Inferior parietal cortex (tissue), 1 donor: ENCODE data around the gene KIF5C.

Experiments used
- DNase-seq: peaks from one replicate; pipeline ENCODE4 v3.0.0-alpha.2; 2016; ENCODE audit errors: extremely low spot score

The KIF5C gene

DNA sequence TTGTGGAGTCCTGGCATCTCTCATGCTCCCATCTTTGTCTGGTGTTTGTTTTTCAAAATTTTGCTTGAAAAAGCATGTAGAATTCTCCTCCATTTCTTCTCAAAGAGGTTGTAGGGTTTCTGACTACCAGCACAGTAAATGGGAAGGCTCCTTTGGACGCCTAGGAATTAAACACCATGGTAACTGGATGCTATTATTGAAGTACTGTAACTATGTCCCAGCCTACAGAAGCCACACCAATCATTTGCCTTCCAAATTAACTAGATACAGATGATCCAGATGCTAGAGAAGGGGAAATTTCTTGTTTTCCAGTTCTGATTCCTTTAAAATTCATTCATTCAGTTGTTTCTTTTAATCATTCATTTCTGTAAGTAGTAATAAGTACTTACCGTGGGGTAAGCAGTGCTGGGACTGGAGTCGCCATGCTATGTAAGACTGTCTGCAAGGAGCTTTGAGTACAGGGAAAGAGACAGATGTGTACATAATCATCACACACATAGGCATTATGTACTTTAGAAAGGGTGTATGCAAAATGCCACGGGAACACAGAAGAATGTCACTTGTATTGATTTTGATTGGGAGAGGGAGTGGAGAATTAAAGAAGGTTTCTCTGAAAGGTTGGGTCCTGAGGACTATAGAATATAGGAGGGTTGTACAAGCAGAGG, 49.6 kb downstream of the KIF5C start:
- DNase-seq: no peak

DNA sequence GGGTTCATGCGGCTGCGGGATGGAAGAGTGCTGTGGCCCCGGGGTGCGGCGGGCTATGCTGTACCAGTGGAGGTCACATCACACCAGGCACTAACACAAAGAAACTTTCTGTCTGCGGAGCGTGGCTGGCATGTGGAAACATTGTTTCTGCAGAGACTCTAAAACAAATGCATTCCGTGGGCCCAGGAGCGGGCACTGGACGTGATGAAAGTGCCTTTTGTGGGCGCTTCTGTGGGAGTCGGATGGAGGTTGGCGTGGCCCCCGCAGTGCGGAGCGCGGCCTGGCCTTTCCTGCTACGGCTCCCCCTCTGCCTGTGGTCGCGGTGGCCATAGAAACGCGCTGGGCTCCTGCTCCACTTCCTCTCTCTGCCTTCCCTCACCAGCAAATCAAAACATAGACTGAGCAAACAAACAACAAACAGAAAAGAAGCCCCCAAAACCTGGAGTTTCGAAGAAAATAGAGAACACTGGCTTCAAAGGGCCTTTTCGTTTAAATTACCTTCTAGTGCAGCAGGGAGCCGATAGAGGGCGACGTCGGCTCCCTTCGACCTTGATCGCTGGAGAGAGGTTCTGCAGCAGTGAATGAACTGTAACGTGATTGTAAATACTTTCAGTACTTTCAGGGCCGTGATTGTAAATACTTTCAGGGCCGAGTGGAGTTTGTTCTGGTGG, 51.4 kb downstream of the KIF5C start:
- DNase-seq: peak; percentile 80

DNA sequence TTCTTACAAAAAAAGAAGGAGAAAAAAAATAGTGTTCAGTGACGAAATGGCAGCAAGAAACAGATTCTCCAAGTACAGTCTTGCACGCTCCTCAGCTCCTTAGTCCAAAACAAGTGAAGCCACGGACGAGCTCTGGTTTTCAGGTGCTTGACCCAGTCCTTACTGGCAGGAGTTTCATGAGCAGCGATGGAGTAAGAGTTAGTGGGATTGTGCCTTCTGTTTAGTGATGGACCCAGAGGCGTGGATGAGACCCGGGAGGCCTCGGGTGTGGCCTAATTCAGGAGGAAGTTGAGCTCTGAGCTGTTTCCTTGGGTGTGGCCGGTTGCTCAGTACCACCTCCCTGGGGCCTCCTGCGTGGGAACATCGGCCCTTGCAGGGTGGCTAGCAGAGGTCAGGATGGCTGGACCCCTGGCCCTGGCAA, 52.0 kb downstream of the KIF5C start:
- DNase-seq: peak; percentile 9

DNA sequence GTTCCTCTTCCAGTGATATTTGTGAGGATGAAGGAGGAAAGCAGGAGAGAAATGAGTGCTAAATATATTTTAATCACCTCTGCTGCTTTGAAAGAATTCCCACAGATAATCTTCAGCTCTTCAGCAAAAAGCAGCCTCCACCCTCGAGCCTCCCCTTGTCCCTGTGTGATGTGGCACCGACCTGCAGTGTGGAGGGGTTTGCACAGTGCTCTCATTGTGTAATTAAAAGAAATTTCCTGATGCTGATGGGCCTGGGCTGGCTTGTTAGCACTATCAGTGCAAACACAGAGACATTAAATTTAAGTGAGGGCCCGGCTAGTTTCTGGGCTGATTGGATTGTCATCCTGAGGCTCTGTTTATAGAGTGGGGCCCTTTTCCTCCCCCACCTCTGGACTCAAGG, 53.4 kb downstream of the KIF5C start:
- DNase-seq: peak; percentile 2

DNA sequence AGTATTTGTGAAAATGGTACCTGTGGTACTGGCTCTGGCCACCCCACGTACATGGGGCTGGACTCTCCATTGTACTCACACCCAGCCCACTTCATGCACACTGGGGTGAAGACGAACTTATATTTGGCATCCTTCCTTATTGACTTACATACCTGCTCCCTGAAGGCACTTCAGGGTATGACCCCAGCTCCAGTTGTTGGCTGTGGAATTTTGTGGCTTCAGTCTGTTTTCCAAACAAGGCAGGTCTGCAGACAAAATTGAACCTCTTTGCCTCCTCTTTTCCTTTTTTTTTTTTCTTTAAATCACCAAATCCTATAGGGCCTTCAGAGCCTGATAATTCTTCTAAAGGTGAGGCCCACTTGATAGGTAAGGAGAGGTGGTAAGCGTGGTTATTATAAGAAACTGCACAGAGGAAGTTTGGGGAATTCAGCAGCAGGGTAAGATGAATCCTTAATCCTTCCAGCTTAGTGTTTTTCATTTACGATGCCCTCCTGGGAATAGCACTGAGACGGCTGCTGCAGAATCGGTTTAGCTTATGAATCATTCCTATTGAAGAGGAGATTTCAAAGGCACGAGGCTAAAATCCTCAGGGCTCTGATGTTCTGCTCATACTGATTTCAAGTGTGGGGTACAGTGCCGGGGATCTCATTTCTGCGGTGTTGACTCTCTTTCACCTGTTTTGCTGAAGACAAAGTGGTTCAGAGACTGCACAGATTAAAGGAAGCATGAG, 55.2 kb downstream of the KIF5C start:
- DNase-seq: peak; percentile 30

DNA sequence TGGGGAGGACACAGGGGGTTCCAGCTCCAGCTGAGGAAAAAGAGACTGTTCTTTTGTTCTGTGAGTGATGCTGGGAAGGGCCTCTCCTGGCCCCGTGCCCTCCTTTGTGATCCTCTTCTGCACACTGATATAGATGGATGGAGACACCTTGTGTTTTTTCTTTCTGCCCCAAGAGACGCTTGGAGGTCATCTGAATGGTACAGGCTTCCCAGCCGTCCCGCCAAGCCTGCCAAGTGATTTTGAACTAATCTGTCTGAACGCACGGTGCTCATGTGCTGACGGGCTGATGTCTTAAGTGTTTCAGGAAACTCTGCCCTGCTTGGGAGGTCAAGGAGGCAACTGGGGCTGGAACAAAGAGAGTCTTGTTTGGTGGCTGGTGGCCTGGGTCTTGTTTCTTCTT, 57.5 kb downstream of the KIF5C start:
- DNase-seq: peak; percentile 10

DNA sequence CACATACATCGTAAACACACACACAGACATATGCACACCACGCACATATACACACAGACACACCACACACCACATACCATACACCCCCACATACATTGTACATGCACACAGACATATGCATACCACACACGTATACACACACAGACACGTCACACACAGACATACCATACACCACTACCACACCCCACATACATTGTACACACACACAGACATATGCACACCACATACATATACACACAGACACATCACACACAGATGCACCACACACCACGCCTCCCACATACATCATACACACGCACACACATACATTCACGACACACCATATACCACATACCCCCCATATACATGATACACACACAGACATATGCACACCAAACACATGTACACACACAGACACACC, 58.4 kb downstream of the KIF5C start:
- no peak for DNase-seq

DNA sequence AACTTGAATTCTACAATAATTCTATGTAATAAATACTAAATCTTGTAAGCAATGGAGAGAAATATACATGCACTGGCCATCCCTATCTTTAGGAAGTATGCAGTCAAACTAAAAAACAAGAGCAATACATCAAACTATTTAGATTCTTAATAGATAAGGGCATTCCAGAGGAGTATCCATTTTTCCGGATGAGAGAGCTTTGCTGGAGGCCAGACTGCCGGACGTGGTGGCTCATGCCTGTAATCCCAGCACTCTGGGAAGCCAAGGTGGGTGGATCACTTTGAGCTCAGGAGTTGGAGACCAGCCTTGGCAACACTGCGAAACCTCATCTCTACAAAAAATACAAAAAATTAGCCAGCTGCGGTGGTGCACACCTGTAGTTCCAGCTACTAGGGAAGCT, 60.8 kb downstream of the KIF5C start:
- DNase-seq: no peak

DNA sequence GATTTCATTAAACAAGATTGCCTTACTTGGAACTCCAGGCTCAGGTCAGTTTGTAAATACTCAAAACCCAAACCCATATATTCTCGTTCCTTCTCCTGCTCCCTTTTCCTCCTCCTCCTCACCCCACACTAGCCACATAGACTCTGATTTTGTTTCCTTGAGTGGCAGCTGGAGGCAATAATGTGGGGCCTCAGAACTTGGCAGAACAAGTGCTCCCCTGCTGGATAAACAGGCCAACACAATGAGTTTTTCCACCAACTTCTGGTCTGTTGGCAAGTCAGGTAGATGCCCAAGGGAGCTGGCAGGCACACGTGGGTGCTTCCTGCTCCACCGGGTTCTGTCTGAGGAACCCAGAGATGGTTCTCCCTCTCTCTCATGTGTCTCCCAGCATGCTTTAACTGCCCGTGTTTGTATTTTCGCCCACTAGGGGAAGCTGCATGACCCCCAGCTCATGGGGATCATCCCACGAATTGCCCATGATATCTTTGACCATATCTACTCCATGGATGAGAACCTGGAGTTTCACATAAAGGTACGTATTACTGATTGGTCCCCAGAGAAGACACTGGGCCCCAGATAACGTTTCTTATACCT, 61.9 kb downstream of the KIF5C start:
- DNase-seq: no peak

DNA sequence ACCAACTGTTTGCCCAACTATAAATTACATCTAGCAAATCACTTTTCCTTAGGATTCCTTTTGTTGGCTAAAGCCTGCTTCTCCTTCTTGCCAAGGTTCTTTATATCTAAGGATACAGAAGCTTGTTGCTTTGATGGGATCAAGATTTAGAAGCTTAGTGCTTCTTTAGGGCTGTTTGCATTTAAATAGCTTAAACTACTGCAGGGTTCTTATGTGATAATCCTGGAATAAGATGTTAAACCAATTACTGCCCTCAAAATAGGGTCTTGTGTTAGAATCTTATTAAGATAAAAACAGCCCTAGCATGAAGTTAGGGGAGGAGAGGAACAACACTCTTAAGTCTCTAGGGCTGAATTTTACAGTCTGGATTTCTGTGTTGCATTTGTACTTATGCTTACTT, 64.2 kb downstream of the KIF5C start:
- DNase-seq: no peak

DNA sequence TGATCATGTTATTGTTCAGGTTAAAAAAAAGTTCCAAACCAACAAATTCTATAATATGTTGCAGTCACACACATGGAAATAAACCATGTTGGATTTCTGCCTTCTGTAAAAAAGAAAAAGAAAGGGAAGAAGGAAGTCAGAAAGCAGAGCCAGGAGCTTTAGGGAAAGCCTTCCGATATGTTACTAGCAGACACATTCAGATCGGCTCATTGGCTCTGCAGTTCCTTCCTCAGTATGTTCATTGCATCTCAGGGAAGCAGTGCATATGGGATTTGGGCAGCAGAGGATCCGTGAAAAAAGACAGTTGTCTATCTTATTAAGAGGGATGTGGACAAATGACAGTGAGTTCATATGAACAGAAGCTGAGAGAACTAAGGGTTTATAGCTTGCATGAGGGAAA, 68.1 kb downstream of the KIF5C start:
- no peak for DNase-seq

DNA sequence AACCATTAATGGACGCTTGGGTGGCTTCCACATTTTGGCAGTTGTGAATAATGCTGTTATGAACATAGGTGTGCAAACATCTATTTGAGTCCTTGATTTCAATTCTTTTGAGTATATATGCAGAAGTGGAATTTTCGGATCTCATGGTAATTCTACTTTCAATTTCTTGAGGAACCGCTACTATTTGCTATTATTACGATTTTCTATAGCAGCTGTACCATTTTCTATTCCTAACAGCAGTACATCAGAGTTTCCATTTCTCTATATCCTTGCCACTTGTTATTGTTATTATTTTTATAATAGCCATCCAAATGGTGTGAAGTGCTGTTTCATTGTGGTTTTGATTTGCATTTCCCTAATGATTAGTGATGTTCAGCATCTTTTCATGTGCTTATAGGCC, 69.5 kb downstream of the KIF5C start:
- no peak for DNase-seq

DNA sequence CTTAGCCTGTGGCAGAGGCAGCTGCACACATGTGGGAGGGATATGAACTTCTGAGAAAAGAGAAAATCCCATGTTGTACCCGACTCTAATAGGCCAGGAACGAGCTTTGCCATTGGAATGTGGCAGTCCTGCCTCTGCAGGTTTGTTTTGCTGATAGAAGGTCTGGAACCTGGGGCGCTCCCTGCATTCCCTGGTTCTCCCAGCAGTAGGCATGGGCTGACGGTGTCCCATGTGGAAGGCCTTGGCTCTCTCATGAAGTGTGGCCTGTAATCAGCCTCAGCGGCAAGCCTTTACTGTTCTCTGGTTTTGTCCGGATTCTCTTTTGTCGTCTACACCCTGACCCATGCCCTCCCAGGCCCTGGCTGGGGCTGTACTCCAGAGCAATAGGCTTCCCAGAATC, 72.3 kb downstream of the KIF5C start:
- DNase-seq: no peak

DNA sequence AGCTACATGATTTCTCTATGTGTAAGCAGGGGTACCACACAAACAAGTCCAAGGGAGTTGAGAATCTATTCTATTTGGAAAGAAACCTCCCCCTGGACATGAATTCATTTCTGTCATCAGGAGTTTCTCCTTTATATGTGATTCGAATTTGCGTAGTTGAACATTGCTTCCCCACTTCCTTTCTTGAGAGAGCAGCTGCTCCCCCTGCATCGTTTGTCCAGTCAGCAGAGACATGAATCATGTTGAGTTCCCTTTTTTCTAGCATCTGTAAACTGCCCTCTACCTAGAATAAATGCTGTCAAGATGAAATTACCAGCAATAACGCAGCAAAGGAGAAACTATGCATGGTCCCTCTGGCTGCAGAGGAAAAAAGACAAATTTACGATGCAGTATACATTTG, 73.8 kb downstream of the KIF5C start:
- DNase-seq: no peak

DNA sequence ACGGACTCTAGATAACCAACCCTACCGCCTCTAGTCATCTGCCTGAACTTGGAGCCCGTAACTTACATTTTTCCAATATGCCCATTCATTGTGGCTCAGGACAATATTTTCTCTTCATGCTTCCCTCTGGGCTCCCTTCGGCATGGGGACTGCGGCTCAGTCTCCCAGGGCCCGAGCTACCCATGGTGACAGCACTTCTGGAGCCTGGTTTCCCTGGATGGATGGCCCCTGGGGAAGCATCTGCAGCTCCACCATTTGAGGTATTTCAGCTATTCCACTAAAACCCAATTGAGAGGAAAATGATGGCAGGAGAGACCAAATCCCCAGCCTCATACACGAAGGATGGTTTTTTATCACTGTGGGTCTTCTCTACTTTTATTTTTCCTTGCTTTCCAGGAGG, 74.3 kb downstream of the KIF5C start:
- no peak for DNase-seq

DNA sequence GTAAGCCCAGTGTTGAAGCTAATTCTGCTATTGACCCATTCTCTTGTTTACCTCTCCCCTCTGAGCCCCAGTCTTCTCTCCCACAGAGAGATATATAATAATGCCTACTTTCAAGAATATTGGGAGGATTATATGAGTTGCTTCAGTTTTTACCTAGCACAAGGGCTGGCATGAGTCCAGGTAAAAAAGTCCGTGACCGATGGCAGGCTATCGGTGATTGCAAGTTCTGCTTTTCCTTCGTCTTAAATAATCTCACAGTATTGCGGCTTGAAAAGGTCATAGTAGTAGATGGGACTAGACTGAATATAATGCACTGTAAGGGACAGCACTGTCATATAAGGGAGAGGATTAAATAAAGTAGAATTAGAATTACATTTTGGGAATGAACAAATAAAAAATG, 77.6 kb downstream of the KIF5C start:
- DNase-seq: no peak

DNA sequence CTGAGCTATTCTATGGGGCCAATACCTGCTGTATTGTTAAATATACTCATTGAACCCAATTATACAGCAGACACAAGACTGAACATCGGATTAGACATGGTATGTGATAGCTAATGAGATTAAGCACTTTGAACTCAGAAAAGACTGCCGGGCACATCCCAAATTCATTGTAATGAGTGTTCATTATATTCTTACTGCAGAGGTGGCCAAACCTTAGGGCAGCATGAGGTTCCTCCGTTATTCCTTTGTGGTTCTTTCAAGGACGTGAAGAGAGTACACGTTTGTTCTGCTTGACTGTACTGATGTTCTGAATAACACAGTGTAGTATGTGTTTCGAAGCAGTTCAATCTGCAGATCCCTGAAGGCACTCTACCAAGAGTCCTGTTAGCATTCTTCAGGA, 78.4 kb downstream of the KIF5C start:
- no peak for DNase-seq

DNA sequence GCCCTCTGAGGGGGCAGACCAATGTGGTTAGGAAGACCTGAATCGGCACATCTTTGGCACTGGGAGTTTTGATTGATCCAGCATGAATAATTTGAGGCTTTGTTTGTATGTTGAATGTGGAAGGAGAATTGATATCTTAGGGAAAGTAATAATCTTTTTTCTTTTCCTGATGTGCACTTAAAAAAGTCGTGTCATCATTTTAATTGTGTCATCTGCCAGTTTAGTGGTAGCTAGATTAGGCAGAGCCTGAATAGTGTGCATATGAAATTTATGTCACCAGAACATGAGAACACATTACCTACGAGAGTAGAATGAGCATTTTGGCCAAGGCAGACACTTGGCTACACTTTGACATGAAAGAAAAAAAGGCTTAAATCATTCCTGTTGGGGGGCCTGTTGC, 79.5 kb downstream of the KIF5C start:
- no peak for DNase-seq

DNA sequence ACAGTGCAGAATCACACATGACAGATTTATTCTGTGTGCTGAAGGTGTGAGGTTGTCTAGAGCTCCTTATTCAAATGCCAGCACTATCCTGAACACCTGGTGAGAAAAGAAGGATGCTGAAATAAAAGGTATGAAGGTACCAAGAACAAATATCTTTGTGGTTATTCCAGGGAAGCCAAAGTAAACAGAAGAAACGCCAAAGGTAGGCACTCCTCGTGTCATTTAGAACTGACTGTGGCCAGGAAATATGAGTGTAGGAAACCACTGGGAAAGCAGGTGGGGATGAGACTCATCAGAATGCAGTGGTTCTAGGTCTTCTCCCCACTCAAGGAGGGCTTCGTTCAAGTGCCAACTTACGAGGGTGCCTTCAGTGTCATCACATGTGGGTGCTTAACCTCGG, 80.8 kb downstream of the KIF5C start:
- no peak for DNase-seq

DNA sequence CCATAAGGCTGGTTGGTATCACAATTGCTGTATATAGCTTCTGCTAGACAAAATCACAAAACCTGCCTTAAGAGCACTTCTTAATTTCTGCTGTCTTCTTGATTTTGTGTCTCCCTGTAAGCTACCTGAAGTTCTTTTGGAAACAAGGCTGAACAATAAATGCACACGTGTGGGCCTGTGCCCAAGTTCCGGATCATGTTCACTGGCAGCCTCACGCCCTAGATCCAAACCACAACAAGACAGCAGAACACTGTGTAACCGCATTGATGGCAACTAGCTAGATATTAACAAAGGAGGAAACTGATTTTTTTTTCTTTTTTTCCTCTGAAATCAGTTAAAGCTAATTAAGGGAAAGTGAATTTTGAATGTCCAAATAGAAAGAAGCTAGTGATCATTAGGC, 82.0 kb downstream of the KIF5C start:
- peak; percentile 22 for DNase-seq

DNA sequence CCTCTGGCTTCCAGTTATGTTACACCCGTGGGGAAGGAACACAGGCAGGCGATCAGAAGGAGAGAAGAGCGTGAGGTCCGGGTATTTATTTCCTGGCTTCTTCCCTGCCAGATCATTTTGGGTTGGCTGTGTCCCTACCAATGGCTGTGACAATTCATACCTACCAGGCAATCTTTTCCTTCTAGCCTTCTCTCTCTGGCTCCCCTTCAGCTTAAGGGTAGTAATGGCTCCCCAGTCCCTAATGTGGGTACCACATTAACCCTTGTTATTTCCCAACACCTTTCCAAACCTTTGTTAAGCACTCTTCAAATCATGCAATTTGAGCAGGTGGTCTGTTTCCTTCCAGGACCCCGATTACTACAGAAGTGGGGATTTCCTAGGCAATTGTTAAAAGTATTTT, 84.7 kb downstream of the KIF5C start:
- no peak for DNase-seq

DNA sequence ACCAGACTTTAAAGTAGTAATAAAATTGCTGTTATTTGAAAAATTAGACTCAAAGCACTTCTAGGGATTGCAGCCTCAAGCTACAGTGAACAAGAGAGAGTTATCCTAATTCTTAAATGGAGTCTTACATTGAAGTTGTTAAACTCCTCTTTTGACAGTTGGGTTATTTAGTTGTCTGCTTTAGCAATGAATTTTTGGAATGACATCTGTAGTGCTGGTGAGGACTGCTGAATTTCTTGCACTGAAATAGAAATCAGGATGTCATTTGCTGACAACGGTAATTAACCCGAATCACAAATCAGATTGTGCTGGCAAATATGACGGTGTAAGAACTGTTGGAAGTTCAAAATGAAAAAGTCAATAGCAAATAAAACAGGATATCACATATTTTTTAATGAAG, 85.5 kb downstream of the KIF5C start:
- no peak for DNase-seq

DNA sequence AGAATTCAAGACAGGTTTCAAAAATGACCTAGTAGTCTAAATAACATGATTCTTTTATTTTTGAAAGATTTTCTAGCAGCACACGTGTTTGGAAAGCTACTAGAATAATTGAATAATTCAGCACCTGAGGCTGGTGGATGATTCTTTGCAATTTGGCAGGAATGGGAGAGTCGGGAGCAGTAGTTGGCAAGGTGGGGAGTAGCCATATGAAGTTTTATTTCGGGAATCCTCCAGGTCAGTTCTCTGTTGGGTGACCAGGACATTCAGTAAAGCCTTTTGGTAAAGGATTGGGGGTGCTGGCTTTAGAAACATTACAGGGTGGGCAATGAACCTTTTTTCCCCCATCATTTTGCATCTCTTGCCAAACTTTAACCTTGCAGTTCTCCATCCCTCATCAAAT, 88.4 kb downstream of the KIF5C start:
- DNase-seq: no peak
